ENCODE data around the gene PKD2L1.
"Not testable (repeated sequence)": the region's sequence is repeated elsewhere in the genome, so short reads cannot be mapped to it uniquely, and the experiment has no call there.

Gene PKD2L1

GRCh38 chr10:100293066-100293465 lies 37.0 kb downstream of the PKD2L1 start:
- no peak for TF ChIP-seq ZNF274 (IDR thresholded peaks at IDR 0.05; ENCODE audit: low read depth, low read length)

GRCh38 chr10:100292300-100292699 lies 37.7 kb downstream of the PKD2L1 start:
- not testable (repeated sequence) for H3K4me3 ChIP-seq (ENCODE audit: low read length)

More at GRCh38 chr10:100293066-100293465, 37.0 kb downstream of the PKD2L1 start:
- H3K4me3 ChIP-seq (ENCODE audit: low read length) = no peak overlapping the region

- H3K4me3 ChIP-seq (ENCODE audit: low read length) = no peak overlapping the region
- TF ChIP-seq ZNF274 (IDR thresholded peaks at IDR 0.05; ENCODE audit: low read depth, low read length) = no peak
These were observed 38.7 kb downstream of the PKD2L1 start for GRCh38 chr10:100291356-100291755.

GRCh38 chr10:100289641-100290040 lies 40.4 kb downstream of the PKD2L1 start:
- no peak overlapping the region for H3K4me3 ChIP-seq (ENCODE audit: low read length)
- TF ChIP-seq ZNF274 (IDR thresholded peaks at IDR 0.05; ENCODE audit: low read depth, low read length) = no peak

GRCh38 chr10:100288196-100288595 lies 41.8 kb downstream of the PKD2L1 start:
- no peak for TF ChIP-seq ZNF274 (IDR thresholded peaks at IDR 0.05; ENCODE audit: low read depth, low read length)
- H3K4me3 ChIP-seq (ENCODE audit: low read length) = no peak overlapping the region

- H3K4me3 ChIP-seq (ENCODE audit: low read length) = no peak overlapping the region
- no peak for TF ChIP-seq ZNF274 (IDR thresholded peaks at IDR 0.05; ENCODE audit: low read depth, low read length)
These were observed 42.3 kb downstream of the PKD2L1 start for GRCh38 chr10:100287756-100288155.

- TF ChIP-seq ZNF274 (IDR thresholded peaks at IDR 0.05; ENCODE audit: low read depth, low read length) = no peak
- H3K4me3 ChIP-seq (ENCODE audit: low read length) = peak within 1 kb of the TSS; percentile 91
These were observed 43.7 kb downstream of the PKD2L1 start, which contains the start of gene BLOC1S2 for GRCh38 chr10:100286051-100287033. BLOC1S2 (minus strand) TSS chr10:100286680; CDS start chr10:100286659, 21 bp downstream.

- H3K4me3 ChIP-seq (ENCODE audit: low read length) = peak overlapping the region; percentile 91
These were observed 44.7 kb downstream of the PKD2L1 start for GRCh38 chr10:100285326-100285725.

GRCh38 chr10:100282907-100283306 lies 47.1 kb downstream of the PKD2L1 start:
- no peak overlapping the region for H3K4me3 ChIP-seq (ENCODE audit: low read length)
- no peak for TF ChIP-seq ZNF274 (IDR thresholded peaks at IDR 0.05; ENCODE audit: low read depth, low read length)

GRCh38 chr10:100276971-100277370 lies 53.1 kb downstream of the PKD2L1 start:
- not testable (repeated sequence) for H3K4me3 ChIP-seq (ENCODE audit: low read length)

GRCh38 chr10:100267239-100268104 lies 62.6 kb downstream of the PKD2L1 start, which contains the start of gene CWF19L1:
CWF19L1 (minus strand) TSS chr10:100267638; CDS start chr10:100267593, 45 bp downstream.
- peak within 1 kb of the TSS; percentile 94 for H3K4me3 ChIP-seq (ENCODE audit: low read length)
- TF ChIP-seq ZNF274 (IDR thresholded peaks at IDR 0.05; ENCODE audit: low read depth, low read length) = no peak

GRCh38 chr10:100265821-100266485 lies 64.1 kb downstream of the PKD2L1 start:
- peak overlapping the region; percentile 94; the same call in 1 of the 2 replicates for H3K4me3 ChIP-seq (ENCODE audit: low read length)
- TF ChIP-seq ZNF274 (IDR thresholded peaks at IDR 0.05; ENCODE audit: low read depth, low read length) = no peak

- no peak overlapping the region for H3K4me3 ChIP-seq (ENCODE audit: low read length)
- no peak for TF ChIP-seq ZNF274 (IDR thresholded peaks at IDR 0.05; ENCODE audit: low read depth, low read length)
These were observed 75.8 kb downstream of the PKD2L1 start for GRCh38 chr10:100254191-100254590.

GRCh38 chr10:100253041-100253440 lies 77.0 kb downstream of the PKD2L1 start:
- no peak for TF ChIP-seq ZNF274 (IDR thresholded peaks at IDR 0.05; ENCODE audit: low read depth, low read length)
- H3K4me3 ChIP-seq (ENCODE audit: low read length) = no peak overlapping the region
